ENCODE measurements around the gene GIMD1. TPM values are rescaled to one million over a fixed set of nuclear protein-coding genes. Genes with fewer than 3 reads are reported as not detected.

The GIMD1 gene
- total RNA-seq, 1 experiment from 2014 or later, result not detected

GRCh38 chr4:106325800-106326199 is 42.8 kb downstream of the GIMD1 start:
- H2BK5ac ChIP-seq (ENCODE audit: insufficient read length, low read length), result no peak overlapping the region
- no peak overlapping the region for H3K4me2 ChIP-seq (ENCODE audit: insufficient read depth, insufficient read length, low read length)
- no peak overlapping the region for H3K14ac ChIP-seq (ENCODE audit: insufficient read depth, low read length)
- no peak overlapping the region for H3T11ph ChIP-seq (ENCODE audit: low read length)
- DNase-seq, result no peak
- no peak overlapping the region for H2BK120ac ChIP-seq (ENCODE audit: low read depth, low read length, poor library complexity, severe bottlenecking)
- no peak overlapping the region for H4K91ac ChIP-seq (ENCODE audit: insufficient read length, low read depth, low read length)
- H2BK12ac ChIP-seq (ENCODE audit: insufficient read length, low read depth, low read length), result no peak overlapping the region
- no peaks in the 10 kb centered on the region for H3K79me2 ChIP-seq (ENCODE audit: insufficient read depth, low read length)
- no peak overlapping the region for H3K18ac ChIP-seq (ENCODE audit: insufficient read length, low read depth, low read length)
- H3K9ac ChIP-seq (ENCODE audit: extremely low read depth, insufficient read length, low read length), result no peak overlapping the region
- no peak for TF ChIP-seq CTCF (conservative IDR thresholded peaks at IDR 0.05)
- no peaks in the 10 kb centered on the region for H3K9me3 ChIP-seq (ENCODE audit: control insufficient read depth, low read depth, low read length)
- H2BK15ac ChIP-seq (ENCODE audit: low read depth, low read length), result no peak overlapping the region
- H3K4me1 ChIP-seq (ENCODE audit: insufficient read depth, low read length), result no peaks in the 10 kb centered on the region
- H3K27ac ChIP-seq (ENCODE audit: insufficient read length, low read depth, low read length), result no peak overlapping the region
- H3K4me1 Mint-ChIP-seq, result peaks cover 9 to 10% of the 10 kb centered on the region in 2 experiments
- H2BK20ac ChIP-seq (ENCODE audit: low read depth, low read length, poor library complexity, severe bottlenecking), result no peak overlapping the region
- no peak overlapping the region for H3K4me3 Mint-ChIP-seq
- no peak overlapping the region for H3K4ac ChIP-seq (ENCODE audit: low read depth, low read length)
- H3K27me3 Mint-ChIP-seq (ENCODE audit: low read depth), result no peaks in the 10 kb centered on the region
- H2AK5ac ChIP-seq (ENCODE audit: insufficient read length, low read length), result no peak overlapping the region
- no peaks in the 10 kb centered on the region for H3K23me2 ChIP-seq (ENCODE audit: insufficient read length, low read depth, low read length, poor library complexity, severe bottlenecking)
- no peak overlapping the region for H3K23ac ChIP-seq (ENCODE audit: insufficient read length, low read depth, low read length)
- no peak overlapping the region for H3K56ac ChIP-seq (ENCODE audit: insufficient read length, low read depth, low read length)
- H3K36me3 Mint-ChIP-seq (ENCODE audit: insufficient read depth in 1 of 3, low read depth in 3 of 3), result peaks cover 10 to 35% (median 30%) of the 10 kb centered on the region in 3 experiments; a peak in 6 of 7 replicates
- H3K27ac Mint-ChIP-seq, result no peak overlapping the region
- H4K8ac ChIP-seq (replicated peaks; ENCODE audit: insufficient read length, low read depth, low read length), result no peak overlapping the region
- H4K5ac ChIP-seq (ENCODE audit: insufficient read length, low read depth, low read length), result no peak overlapping the region
- no peak overlapping the region for H2AFZ ChIP-seq (ENCODE audit: low read length)
- no peaks in the 10 kb centered on the region for H3K79me1 ChIP-seq (ENCODE audit: insufficient read depth, low read depth, low read length, poor library complexity, severe bottlenecking)
- H3K9me3 Mint-ChIP-seq, result peaks cover 4 to 7% of the 10 kb centered on the region in 2 experiments; a peak in 4 of 5 replicates
- no peaks in the 10 kb centered on the region for H4K20me1 ChIP-seq (ENCODE audit: control insufficient read depth, insufficient read depth, insufficient read length)
- no peaks in the 10 kb centered on the region for H3K27me3 ChIP-seq (ENCODE audit: insufficient read depth, low read length)
